CD4-positive, alpha-beta T cell treated with Interferon alpha-2 for 1 hour (primary cell): Measurements from ENCODE around the gene RIC3.

ENCODE experiments used
- DNase-seq, 2 donors: peaks; one replicate each; pipeline ENCODE4 v3.0.0-alpha.2; 2020 to 2022

RIC3 gene

DNA sequence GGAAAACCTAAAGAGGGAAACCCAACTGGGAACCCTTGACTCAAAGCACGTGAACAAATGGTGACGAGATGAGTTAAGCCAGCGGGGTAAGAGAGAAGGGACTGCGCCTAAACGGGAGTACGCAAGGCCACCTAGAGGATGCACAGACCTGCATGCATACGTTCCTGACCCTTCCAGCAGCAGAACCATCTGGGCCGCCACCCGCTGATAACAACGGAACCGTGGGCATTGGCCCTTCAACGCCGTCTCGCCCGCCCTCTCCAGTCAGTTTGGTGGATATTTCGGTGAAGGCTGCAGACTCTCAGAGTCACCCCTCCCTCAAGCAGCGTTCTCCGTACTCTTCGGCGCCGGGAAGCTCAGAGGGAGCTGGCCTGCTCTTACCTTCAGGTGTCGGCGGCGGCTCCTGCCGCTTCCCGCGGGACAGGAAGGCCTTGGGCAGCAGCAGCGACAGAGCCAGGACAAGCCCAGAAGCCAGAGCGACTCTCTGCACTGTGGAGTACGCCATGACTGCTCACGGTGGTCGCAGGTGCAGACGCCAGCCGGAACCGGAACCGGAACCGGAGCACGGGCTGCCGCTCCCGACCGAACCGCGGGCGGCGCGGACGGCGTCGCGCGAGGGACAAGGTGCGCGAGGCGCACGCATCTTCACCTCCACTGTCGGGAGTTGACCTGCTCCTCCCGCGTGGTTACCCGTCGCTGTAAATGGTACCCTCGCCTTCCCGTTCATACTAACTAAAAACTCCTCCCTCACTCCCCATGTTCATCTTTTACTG, at the start of gene RIC3:
Gene RIC3 (minus strand): TSS at position 541 of the 773 bp plus-strand sequence. CDS start 36 bp downstream, at position 505.
- DNase-seq, result peak; percentile 38 to 52

GRCh38 chr11:8218409-8218808, 49.6 kb upstream of the RIC3 start:
- no peak for DNase-seq

DNA sequence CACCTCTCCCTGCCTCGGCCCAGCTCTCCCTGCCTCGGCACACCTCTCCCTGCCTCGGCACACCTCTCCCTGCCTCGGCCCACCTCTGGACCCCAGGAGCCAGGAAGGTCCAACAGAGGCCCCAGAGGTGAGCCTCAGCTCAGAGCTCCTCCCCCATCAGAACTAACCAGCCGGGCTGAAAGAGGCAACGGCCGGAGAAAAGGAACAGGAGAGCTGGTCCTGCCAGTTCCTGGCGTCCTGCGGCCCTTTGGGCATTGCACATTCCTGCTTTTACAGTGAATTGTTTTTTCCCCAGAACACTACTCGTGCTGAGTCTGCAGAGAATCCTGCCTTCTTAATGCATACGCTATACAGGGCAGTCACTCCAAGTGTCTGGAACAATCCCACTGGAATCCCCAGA, 49.1 kb upstream of the RIC3 start:
- DNase-seq, result no peak

DNA sequence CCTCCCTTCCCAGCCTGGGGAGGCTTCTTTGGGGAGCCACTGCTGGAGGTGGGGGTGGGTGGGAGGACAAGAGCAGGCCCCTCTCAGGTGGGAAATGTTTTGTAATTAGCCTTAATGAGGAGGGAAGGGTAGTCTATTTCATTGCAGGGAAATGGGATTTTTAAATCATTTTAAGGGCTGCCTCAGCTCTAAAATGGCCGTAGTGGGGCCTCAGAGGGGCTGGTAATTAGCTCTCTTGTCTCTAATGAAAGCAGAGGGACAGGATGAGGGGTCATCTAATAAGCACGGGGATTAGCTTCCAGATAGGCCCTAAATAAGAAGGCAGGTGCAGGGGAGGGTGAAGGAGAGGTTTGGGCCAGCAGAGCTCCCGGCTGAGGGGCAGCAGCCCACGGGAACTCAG, 48.3 kb upstream of the RIC3 start:
- no peak for DNase-seq

DNA sequence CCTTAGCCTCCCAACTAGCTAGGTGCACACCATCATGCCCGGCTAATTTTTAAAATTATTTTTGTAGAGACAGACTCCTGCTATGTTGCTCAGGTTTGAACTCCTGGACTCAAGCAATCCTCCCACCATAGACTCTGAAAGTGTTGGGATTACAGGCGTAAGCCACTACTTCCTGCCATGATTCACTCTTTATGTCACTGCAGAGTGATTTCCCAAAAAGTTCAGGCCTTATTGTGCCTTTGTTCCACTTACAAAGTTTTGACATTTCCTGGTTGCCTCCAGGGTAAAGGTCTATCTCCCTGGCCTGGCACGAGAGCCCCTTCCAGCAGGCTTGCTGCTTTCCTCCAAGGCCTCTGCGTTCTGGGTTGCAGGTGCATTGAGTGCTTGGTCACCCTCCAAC, 44.6 kb upstream of the RIC3 start:
- no peak for DNase-seq

DNA sequence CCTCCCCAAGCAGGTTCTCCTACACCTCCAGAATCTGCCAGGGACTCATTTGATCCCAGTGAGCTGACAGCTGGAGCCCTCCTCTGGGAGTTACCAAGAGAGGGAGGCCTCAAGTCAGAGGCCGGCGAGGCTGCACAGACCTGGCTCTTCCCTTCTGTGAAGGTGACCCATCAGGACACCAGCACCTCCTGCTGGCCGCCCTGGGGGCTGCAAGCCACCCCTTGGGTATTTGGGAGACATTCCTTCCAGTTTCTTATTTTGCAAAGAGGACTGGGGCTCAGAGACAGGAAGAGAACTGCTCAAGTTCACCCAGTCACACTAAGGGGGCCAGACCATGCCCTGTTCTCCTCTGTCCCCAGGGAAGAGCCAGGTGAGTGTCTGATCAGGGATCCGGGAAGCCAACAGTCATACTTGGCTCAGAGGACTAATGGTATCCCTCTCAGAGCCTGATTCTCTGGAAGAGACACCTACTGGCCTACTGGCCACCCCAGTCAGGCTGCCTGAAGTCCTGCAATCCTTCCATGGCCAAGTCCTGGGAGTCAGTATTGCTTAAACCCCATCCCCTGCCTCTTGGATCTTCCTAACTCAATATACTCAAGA, 40.5 kb upstream of the RIC3 start:
- DNase-seq, result peak; percentile 5 to 50

GRCh38 chr11:8207080-8208000, 38.5 kb upstream of the RIC3 start:
- no peak for DNase-seq

GRCh38 chr11:8206251-8207079, 37.6 kb upstream of the RIC3 start:
- peak in 1 of 2 donors; percentile 29 for DNase-seq

DNA sequence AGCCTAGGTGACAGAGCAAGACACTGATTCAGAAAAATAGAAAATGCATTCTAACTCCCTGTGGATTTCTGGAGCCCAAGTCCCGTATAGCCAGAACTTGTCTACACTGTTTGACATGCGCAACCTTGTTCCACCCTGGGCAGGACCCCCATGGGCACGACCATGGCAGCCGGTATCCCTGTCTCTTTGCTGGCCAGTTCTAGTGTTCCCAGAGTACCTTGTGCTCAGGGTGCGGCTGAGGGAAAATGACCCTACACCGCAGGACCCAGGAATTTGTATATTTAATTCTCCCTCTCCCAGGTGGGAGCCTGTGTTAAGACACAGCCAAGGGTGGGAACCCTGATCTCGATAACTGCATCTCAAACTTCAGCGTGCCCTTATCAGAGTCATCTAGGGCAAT, 36.7 kb upstream of the RIC3 start:
- DNase-seq, result no peak

DNA sequence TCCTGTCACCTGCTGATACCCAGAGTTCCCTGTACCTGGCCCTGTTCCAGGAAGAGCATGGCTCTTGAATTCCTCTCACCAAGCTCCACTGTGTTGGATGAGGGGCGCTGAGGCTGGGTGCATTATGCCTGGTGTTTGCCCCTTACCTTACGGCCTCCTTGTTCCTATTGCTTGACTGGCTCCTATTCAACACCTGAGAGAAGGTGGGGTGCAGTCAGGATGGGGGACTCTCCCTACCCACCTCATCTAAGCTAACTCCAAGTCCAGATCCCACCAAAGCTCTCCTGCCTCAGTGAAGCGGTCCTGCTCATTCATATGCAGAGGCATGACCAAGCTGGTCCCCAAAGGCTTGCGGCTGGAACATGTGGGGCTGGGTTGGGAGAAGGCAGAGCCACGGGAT, 35.8 kb upstream of the RIC3 start:
- DNase-seq, result no peak

GRCh38 chr11:8204025-8204424, 35.2 kb upstream of the RIC3 start:
- DNase-seq, result no peak

DNA sequence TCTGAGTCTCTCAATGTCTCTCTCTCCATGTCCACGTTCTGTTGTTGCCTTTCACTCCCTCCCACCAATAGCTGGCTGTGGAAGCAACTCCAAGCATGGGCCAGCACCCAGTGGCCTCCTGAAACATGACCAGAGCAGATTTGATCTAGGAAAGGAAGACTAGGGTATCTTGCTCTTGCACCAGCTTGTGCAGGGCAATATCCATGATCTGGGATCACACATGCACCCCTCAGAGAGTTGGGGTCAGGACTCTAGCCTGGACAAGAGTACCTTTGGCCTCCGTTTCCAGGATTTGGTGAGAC, 34.5 kb upstream of the RIC3 start:
- no peak for DNase-seq

GRCh38 chr11:8202516-8203413, 33.9 kb upstream of the RIC3 start:
- DNase-seq, result no peak

DNA sequence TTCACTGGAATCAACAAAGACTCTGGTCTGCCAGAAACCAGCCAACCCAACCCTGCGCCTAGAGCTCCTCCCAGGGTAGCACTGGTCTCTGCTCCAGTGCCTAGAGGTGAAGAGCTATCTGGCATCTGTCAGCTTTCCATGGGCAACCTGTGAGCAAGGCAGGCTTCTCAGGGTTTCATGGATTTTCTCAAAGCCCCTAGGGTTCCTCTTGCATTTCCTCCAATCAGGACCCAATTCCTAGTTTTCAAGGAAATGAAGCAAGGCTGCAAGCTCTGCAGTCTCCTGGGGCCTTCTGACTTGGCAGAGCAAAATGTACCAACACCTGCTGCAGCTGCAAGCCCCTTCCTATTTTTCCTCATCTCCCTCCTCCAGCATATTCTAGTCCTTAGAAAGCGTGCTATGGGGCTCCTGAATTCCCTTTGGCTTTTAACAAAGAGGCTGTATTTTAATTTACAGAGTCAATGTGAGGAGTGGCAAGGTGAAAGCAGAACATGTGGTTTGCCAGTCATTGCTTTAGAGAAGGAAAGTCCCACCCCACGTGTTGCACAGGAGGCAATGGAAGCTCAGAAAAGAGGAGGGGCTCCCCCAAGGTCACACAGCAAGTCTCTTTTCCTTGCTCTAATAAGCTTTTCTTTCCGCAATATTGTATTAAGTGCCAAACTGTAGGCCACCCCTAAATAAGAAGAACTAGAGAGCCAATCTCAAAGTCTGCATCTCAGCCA, 33.0 kb upstream of the RIC3 start:
- DNase-seq, result peak in 1 of 2 donors; percentile 52

- no peak for DNase-seq
These were observed 30.9 kb upstream of the RIC3 start for GRCh38 chr11:8199676-8200075.

DNA sequence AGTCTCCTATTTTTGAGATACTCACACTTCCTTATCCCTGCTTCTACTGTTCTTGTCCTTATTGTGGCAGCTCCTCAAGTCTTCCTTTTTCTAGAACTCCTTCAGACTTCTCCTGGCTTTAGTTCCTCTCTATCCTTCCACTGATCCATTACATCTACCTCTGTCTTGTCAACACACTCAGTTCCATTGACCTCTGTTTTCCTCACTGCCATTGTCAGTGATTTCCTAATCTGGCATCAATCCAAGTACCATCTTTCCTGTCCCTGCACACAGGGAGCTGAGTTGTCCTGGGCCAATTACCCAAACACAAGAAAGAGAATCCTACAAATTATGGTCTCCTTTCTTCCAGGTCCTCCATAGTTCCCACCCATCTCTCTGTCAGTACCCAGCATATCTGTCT, 27.9 kb upstream of the RIC3 start:
- DNase-seq, result no peak

DNA sequence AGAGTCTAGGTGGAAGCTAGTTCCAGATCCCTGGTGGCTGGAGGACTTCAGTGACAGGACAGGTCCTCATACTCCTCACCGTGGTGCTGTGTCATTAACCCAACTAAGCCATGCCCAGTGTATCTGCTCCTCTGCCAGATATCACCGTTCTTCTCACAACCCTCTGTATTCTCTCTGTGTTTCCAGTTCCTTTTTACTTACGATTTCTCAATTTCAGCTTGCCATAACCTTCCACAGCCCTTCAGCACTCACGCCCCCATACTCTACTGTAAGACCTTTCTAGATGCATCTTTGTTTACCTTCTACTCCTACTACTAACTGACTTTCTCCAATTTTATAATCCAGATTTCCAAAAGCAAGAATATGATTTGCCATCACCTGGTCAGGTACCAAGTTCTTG, 26.1 kb upstream of the RIC3 start:
- no peak for DNase-seq

GRCh38 chr11:8192896-8193209, 24.0 kb upstream of the RIC3 start:
- no peak for DNase-seq

DNA sequence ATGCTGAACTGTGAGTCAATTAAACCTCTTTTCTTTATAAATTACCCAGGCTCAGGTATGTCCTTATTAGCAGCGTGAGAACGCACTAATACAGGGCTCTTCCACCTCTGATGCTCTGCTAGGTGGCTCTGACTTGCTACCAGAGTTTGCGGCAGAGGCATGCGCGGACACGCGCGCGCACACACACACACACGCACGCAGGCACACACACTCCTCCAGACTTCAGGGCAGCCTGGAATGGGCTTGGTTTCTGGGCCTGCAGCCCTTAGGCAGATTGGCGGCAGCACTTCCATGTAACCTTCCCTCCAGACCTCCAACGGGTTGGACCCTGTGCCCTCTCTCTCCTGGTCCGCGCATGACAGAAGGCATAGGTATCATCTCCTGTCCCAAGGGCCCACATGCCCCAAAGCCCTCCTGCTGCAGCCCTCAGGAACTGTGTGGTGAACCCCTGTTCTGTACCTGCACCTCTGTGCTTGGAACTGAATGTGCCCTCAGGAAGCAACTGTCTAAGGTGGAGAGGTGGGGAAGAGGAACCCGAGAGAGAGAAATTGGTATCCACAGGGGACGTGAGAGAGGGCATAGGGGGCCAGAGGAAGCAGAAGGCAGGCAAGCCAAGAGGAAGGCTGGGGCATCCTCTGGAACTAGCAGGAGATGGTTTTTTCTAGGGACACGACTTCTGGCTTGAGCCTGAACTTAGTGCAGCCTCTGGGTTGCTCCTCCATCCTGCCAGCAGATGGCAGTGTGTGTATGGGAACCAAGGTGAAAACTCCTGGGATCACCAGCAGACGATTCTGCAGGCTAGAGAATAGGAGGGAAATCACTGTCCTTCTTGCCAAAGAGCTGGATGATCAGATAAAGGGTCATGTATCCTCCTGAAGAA, 23.4 kb upstream of the RIC3 start:
- peak; percentile 33 to 40 for DNase-seq

DNA sequence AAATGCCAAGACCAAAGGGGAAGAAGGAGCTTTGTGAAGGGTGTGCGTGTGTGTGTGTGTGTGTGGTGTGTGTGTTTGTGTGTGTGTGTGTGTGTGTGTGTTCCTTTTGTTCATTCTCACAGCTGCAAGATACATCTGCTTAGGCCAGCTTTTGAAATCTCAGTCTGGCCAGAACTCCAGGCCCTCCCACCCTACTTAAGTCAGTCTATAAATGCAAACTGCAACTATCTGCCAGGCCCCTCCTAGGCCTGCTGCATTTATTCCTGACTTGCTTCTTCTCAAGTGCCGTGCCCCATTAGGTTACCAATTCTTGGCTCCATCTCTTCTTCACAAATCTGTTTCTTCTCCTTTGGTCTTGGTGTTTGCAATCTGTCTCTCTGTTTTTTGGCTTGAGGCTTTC, 21.6 kb upstream of the RIC3 start:
- DNase-seq, result no peak
